Cardiac muscle cell (in vitro differentiated cells and primary cell): ENCODE measurements around the gene SLC25A48. TPM values are rescaled to one million over a fixed set of nuclear protein-coding genes. Genes with fewer than 3 reads are reported as not detected.

ENCODE experiments used
- DNase-seq, 2 donors: peaks; one replicate each; pipeline versions ENCODE4 v3.0.0 to v3.0.0-alpha.2; 2010 to 2017; ENCODE audit warnings: low read depth in 1 of 2, low spot score in 1 of 2
- H3K27ac ChIP-seq: fragments of 200-600 bp; sonication (generic); 2 replicates; pipeline ENCODE4 v1.5.1; 2016
- H3K27me3 ChIP-seq: fragments of 200-600 bp; sonication (generic); 2 replicates; pipeline ENCODE4 v1.6.0; 2016; ENCODE audit warnings: control low read depth
- H3K36me3 ChIP-seq: fragments of 200-600 bp; sonication (generic); 2 replicates; pipeline ENCODE4 v1.5.1; 2016; ENCODE audit warnings: control low read depth
- H3K4me1 ChIP-seq: fragments of 200-600 bp; sonication (generic); 2 replicates; pipeline ENCODE4 v1.8.1; 2017; ENCODE audit warnings: low read depth, mild to moderate bottlenecking, mixed run types
- H3K4me3 ChIP-seq: fragments of 200-600 bp; sonication (generic); 2 replicates; pipeline ENCODE4 v1.5.1; 2016; ENCODE audit warnings: mild to moderate bottlenecking
- H3K9me3 ChIP-seq: fragments of 200-600 bp; sonication (generic); 2 replicates; pipeline ENCODE4 v1.5.1; 2017; ENCODE audit warnings: low read depth, mild to moderate bottlenecking, control low read depth
- CTCF ChIP-seq: IDR thresholded peaks from 2 replicates; pipeline ENCODE4 v1.5.1; 2012; ENCODE audit warnings: low read depth, mild to moderate bottlenecking, low read length
- polyA plus RNA-seq: library from polyadenylated mRNA; unstranded; fragments of >200 nt; fragmentation: Nextera tagmentation; extraction: Ambion mirVana; gene quantifications from 2 replicates; pipeline ENCODE4 v1.2.1, GENCODE V29; 2016
- total RNA-seq: library from RNA; depleted of rRNA; stranded (reverse); fragments of >200 nt; gene quantifications from 2 replicates; pipeline ENCODE4 v1.2.3, GENCODE V29; 2016

The SLC25A48 gene
- total and polyA plus RNA-seq, 2 experiments from 2014 or later = 0.09 to 0.13 TPM

- peak in 1 of 2 donors; percentile 68 for DNase-seq
- Histone ChIP-seq H3K4me1 (no peaks in the 10 kb centered on the region), H3K4me3 (no peak within 1 kb of the TSS), H3K9me3 (no peaks in the 10 kb centered on the region), H3K27me3 (peaks cover 32% of the 10 kb centered on the region), H3K27ac (no peak within 1 kb of the TSS), H3K36me3 (no peaks in the 10 kb centered on the region)
- no peak for TF ChIP-seq CTCF
These were observed 61.1 kb downstream of the SLC25A48 start, which contains the start of gene IL9 for GRCh38 chr5:135895474-135896006. Gene IL9, minus strand, starts transcription at chr5:135895841. Its CDS starts 25 bp downstream, at chr5:135895816.

- Histone ChIP-seq H3K4me3 (no peak overlapping the region), H3K27me3 (peaks cover 42% of the 10 kb centered on the region), H3K36me3 (no peaks in the 10 kb centered on the region), H3K27ac (no peak overlapping the region), H3K4me1 (peaks cover 7% of the 10 kb centered on the region), H3K9me3 (no peaks in the 10 kb centered on the region)
- no peak for DNase-seq
- TF ChIP-seq CTCF = no peak
These were observed 64.2 kb downstream of the SLC25A48 start for GRCh38 chr5:135898651-135899050.

- Histone ChIP-seq H3K4me3 (no peak overlapping the region), H3K27ac (no peak overlapping the region), H3K9me3 (no peaks in the 10 kb centered on the region), H3K36me3 (no peaks in the 10 kb centered on the region), H3K4me1 (peaks cover 7% of the 10 kb centered on the region), H3K27me3 (peaks cover 58% of the 10 kb centered on the region)
- DNase-seq = no peak
- no peak for TF ChIP-seq CTCF
These were observed 65.8 kb downstream of the SLC25A48 start for GRCh38 chr5:135900276-135900675.

- H3K36me3 ChIP-seq = no peaks in the 10 kb centered on the region
- H3K4me1 ChIP-seq = peaks cover 7% of the 10 kb centered on the region
- no peak overlapping the region for H3K4me3 ChIP-seq
- peak in 1 of 2 donors; percentile 69 for DNase-seq
- H3K27me3 ChIP-seq = peaks cover 72% of the 10 kb centered on the region
- no peaks in the 10 kb centered on the region for H3K9me3 ChIP-seq
- TF ChIP-seq CTCF = no peak
- no peak overlapping the region for H3K27ac ChIP-seq
These were observed 67.2 kb downstream of the SLC25A48 start for GRCh38 chr5:135901633-135902032.

GRCh38 chr5:135905144-135905543, 70.7 kb downstream of the SLC25A48 start:
- DNase-seq = no peak
- TF ChIP-seq CTCF = no peak
- Histone ChIP-seq H3K27me3 (peaks cover 78% of the 10 kb centered on the region), H3K36me3 (no peaks in the 10 kb centered on the region), H3K4me3 (no peak overlapping the region), H3K4me1 (peaks cover 7% of the 10 kb centered on the region), H3K27ac (no peak overlapping the region), H3K9me3 (no peaks in the 10 kb centered on the region)
